MM.1S (cell line): ENCODE measurements around the gene ELMOD1.

Experiments
- EZH2 ChIP-seq: fragments of 300-600 bp; sonication (generic); optimal IDR thresholded peaks from 2 replicates; pipeline ENCODE3; 2017; ENCODE audit warnings: low read depth, mild to moderate bottlenecking, antibody characterized with exemption, low read length, mixed read lengths
- EZH2phosphoT487 ChIP-seq: fragments of 300-600 bp; sonication (generic); IDR thresholded peaks from 2 replicates; pipeline ENCODE4 v1.6.1; 2018; ENCODE audit warnings: antibody characterized with exemption, low read length
- TF ChIP-seq, protein P1 (sequence below): fragments of 300-600 bp; sonication (generic); IDR thresholded peaks from 2 replicates; pipeline ENCODE4 v1.5.1; 2016; ENCODE audit warnings: antibody characterized with exemption, low read length, mixed read lengths

DNA sequence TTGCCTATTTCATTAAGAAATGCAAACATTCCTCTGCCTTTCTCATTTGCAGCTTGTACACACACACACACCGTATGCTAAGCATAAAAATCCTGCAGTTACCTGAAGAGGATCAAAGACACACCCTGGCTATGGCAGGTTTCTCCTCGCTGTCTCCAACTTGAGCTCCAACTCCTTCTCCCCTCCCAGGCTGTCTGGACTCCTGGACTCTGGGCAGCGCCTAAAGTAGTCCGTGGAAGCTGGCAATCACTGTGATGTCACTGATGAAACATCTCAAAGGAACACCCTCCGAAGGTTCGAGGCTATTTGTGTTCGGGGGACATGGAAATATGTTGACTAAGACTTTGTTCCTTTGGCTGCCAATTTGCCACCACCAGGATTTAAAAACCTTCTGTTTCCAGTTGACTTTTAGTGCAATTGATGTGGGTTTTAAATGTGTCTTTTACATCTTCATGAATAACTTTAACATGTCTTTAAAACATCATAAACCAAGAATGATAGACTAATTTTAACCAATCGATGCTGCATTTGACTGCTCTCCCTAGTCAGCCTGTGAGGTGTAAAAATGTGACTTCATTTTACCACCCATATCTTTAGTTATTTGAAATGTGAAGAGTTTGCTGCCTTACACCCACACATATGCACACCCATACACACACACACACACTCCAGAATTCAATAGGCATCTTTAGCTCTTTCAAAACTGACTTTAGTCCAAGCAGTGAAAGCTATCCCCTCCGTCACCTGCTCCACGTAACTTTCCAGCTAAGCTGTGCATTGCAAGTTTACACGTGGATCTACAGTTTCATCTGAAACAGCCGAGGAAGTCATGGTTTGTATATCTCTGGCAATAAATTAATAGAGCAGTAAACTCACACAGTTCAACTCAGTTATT, 121.2 kb downstream of the ELMOD1 start, which contains the start of gene SLN:
- TF ChIP-seq, protein P1, sequence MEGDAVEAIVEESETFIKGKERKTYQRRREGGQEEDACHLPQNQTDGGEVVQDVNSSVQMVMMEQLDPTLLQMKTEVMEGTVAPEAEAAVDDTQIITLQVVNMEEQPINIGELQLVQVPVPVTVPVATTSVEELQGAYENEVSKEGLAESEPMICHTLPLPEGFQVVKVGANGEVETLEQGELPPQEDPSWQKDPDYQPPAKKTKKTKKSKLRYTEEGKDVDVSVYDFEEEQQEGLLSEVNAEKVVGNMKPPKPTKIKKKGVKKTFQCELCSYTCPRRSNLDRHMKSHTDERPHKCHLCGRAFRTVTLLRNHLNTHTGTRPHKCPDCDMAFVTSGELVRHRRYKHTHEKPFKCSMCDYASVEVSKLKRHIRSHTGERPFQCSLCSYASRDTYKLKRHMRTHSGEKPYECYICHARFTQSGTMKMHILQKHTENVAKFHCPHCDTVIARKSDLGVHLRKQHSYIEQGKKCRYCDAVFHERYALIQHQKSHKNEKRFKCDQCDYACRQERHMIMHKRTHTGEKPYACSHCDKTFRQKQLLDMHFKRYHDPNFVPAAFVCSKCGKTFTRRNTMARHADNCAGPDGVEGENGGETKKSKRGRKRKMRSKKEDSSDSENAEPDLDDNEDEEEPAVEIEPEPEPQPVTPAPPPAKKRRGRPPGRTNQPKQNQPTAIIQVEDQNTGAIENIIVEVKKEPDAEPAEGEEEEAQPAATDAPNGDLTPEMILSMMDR: no peak
- no peak for TF ChIP-seq EZH2
- TF ChIP-seq EZH2phosphoT487: no peak
